GM23338 (cell line): ENCODE results near the gene STIP1.
A peak's percentile ranks its signal among the peaks of the same experiment; 100 is the strongest.

Source experiments
- CTCF ChIP-seq, 2 experiments: fragments of 200-600 bp in 1 of 2; sonication (generic) in 1 of 2; conservative IDR thresholded peaks; 2 replicates each; pipeline versions ENCODE4 v1.5.1 to v1.6.1; 2016 to 2017; ENCODE audit warnings: antibody characterized with exemption in 2 of 2, low read depth in 2 of 2, mild to moderate bottlenecking in 2 of 2, moderate library complexity in 1 of 2
- EZH2 ChIP-seq: fragments of 200-600 bp; sonication (generic); IDR thresholded peaks from one replicate; pipeline ENCODE4 v1.8.0; 2017; ENCODE audit warnings: antibody characterized with exemption, mild to moderate bottlenecking, low read depth; ENCODE audit not compliant: unreplicated experiment
- JUNB ChIP-seq: IDR thresholded peaks from one replicate; pipeline ENCODE4 v1.6.1; 2016; ENCODE audit warnings: antibody characterized with exemption; ENCODE audit not compliant: unreplicated experiment
- POLR2AphosphoS5 ChIP-seq: IDR thresholded peaks from 2 replicates; pipeline ENCODE4 v1.6.1; 2016; ENCODE audit warnings: antibody characterized with exemption, low read depth

GRCh38 chr11:64252003-64252872 lies 66.3 kb downstream of the STIP1 start:
- TF ChIP-seq POLR2AphosphoS5, result peak; percentile 64
- TF ChIP-seq CTCF (conservative IDR thresholded peaks at IDR 0.05; ENCODE audit: low read depth in 2 of 2), result peak; percentile 48 to 52
- TF ChIP-seq EZH2, result no peak
- TF ChIP-seq JUNB, result no peak
